COR-L47 (cell line): ENCODE measurements around the gene PCDHB11.
"Not testable (repeated sequence)": the region's sequence is repeated elsewhere in the genome, so short reads cannot be mapped to it uniquely, and the experiment has no call there.

Source experiments
- DNase-seq: peaks from one replicate; lab custom pipeline; 2025; lab: John Stamatoyannopoulos, UW

The PCDHB11 gene

DNA sequence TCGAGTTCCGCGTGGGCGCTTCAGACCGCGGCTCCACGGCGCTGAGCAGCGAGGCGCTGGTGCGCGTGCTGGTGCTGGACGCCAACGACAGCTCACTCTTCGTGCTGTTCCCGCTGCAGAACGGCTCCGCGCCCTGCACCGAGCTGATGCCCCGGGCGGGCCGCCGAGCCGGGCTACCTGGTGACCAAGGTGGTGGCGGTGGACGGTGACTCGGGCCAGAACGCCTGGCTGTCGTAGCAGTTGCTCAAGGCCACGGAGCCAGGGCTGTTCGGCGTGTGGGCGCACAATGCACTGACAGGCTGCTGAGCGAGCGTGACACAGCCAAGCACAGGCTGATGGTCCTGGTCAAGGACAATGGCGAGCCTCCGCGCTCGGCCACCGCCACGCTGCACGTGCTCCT, 42.1 kb downstream of the PCDHB11 start:
- DNase-seq: no peak

DNA sequence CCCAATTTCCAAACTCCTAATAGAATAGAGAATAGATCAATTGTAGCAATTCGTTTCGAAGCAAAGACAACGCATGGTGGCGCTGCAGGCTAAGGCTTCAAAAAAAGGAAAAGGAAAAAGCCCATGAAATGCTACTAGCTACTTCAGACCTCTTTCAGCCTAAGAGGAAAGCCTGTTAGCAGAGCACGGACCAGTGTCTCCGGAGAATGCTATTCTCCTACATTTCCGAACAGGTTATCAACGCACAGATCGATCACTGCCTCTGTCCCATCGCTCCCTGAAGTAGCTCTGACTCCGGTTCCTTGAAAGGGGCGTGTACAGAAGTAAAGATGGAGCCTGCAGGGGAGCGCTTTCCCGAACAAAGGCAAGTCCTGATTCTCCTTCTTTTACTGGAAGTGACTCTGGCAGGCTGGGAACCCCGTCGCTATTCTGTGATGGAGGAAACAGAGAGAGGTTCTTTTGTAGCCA, 45.9 kb downstream of the PCDHB11 start, which contains the start of gene PCDHB15:
TSS of gene PCDHB15 (plus strand) at position 146 of the 468 bp plus-strand sequence. CDS start at position 330, 184 bp downstream.
- DNase-seq: peak; percentile 25

DNA sequence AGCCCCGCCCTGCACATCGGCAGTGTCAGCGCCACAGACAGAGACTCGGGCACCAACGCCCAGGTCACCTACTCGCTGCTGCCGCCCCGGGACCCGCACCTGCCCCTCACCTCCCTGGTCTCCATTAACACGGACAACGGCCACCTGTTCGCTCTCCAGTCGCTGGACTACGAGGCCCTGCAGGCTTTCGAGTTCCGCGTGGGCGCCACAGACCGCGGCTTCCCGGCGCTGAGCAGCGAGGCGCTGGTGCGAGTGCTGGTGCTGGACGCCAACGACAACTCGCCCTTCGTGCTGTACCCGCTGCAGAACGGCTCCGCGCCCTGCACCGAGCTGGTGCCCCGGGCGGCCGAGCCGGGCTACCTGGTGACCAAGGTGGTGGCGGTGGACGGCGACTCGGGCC, 47.5 kb downstream of the PCDHB11 start:
- not testable (repeated sequence) for DNase-seq

DNA sequence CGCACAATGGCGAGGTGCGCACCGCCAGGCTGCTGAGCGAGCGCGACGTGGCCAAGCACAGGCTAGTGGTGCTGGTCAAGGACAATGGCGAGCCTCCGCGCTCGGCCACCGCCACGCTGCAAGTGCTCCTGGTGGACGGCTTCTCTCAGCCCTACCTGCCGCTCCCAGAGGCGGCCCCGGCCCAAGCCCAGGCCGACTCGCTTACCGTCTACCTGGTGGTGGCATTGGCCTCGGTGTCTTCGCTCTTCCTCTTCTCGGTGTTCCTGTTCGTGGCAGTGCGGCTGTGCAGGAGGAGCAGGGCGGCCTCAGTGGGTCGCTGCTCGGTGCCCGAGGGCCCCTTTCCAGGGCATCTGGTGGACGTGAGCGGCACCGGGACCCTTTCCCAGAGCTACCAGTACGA, 48.0 kb downstream of the PCDHB11 start:
- not testable (repeated sequence) for DNase-seq

DNA sequence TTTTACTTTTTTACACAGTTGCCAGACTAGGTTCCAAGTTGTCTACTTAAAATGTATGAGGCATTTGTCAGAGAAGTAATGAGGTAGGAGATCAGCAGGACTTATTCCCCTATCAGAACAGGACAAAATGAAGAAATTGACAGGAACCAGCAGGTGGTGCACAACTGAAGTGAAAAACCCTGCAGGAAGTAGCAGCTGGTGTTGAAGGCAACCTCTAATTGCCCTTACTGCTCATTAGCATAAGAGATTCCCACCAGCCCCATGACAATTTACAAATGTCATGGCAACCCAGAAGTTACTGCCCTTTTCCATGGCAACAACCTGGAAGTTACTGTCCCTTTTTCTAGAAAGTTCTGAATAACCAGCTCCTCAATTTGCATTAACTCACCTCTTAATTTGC, 51.1 kb downstream of the PCDHB11 start:
- no peak for DNase-seq
